H1 (cell line): ENCODE data around the gene FGF6. TPM values are rescaled to one million over a fixed set of nuclear protein-coding genes. Genes with fewer than 3 reads are reported as not detected.

ENCODE experiments used
- CTCF ChIA-PET: fragments of 300-600 bp; sonication (Branson Sonifier 250); formaldehyde crosslinking; loops from one replicate; lab custom pipeline; 2021; ENCODE audit not compliant: partially characterized antibody; lab: Charles Lee
- POLR2A ChIA-PET: fragments of 300-600 bp; sonication (Branson Sonifier 250); formaldehyde crosslinking; loops from one replicate; lab custom pipeline; 2021; ENCODE audit warnings: inconsistent platforms; ENCODE audit not compliant: partially characterized antibody; lab: Charles Lee
- DNase-seq, 2 experiments: peaks; one replicate each; pipeline versions ENCODE4 v3.0.0 to v3.0.0-alpha.2; 2010 to 2022; ENCODE audit warnings: low spot score in 2 of 2, low read depth in 1 of 2, mixed read lengths in 1 of 2
- FAIRE-seq: peaks from 2 replicates; lab custom pipeline; 2011; peaks lifted over from hg19 to GRCh38; lab: Jason Lieb, UNC
- H2AFZ ChIP-seq: 2 replicates; pipeline ENCODE4 v1.8.1; 2012; ENCODE audit warnings: low read length, inconsistent platforms
- H2AK5ac ChIP-seq: 2 replicates; pipeline ENCODE4 v1.6.1; 2013; ENCODE audit warnings: low read depth, low read length
- H2BK120ac ChIP-seq: replicated peaks from 2 replicates; pipeline ENCODE3; 2013; ENCODE audit warnings: low read depth, low read length, inconsistent platforms
- H2BK12ac ChIP-seq: 2 replicates; pipeline ENCODE4 v1.6.1; 2013; ENCODE audit warnings: low read depth, low read length
- H2BK15ac ChIP-seq: 2 replicates; pipeline ENCODE4 v1.6.1; 2013; ENCODE audit warnings: low read length
- H2BK20ac ChIP-seq: 2 replicates; pipeline ENCODE4 v1.6.1; 2013; ENCODE audit warnings: low read length
- H2BK5ac ChIP-seq: 2 replicates; pipeline ENCODE4 v1.6.1; 2013; ENCODE audit warnings: low read depth, low read length
- H3K14ac ChIP-seq: 2 replicates; pipeline ENCODE4 v1.6.1; 2013; ENCODE audit warnings: inconsistent platforms; ENCODE audit not compliant: insufficient read length
- H3K18ac ChIP-seq: 2 replicates; pipeline ENCODE4 v1.6.1; 2013; ENCODE audit warnings: low read length; ENCODE audit errors: extremely low read depth
- H3K23ac ChIP-seq: 2 replicates; pipeline ENCODE4 v1.6.1; 2013; ENCODE audit warnings: inconsistent platforms; ENCODE audit not compliant: insufficient read length
- H3K23me2 ChIP-seq: 2 replicates; pipeline ENCODE4 v1.6.1; 2013; ENCODE audit warnings: low read depth, low read length
- H3K27ac ChIP-seq: 2 replicates; pipeline ENCODE4 v1.6.1; 2011; ENCODE audit warnings: low read depth, low read length, inconsistent platforms
- H3K27me3 ChIP-seq, 4 experiments: replicated peaks in 1 of 4; 1 replicate in 1 of 4; 2 replicates in 3 of 4; pipeline versions ENCODE4 v1.6.1 to v1.8.1; 2011 to 2013; ENCODE audit warnings: low read length in 3 of 4, mild to moderate bottlenecking in 3 of 4, inconsistent platforms in 2 of 4, mixed read lengths in 2 of 4, moderate library complexity in 1 of 4; ENCODE audit not compliant: control insufficient read depth in 3 of 4, insufficient read depth in 3 of 4; ENCODE audit errors: extremely low read depth in 1 of 4
- H3K36me3 ChIP-seq, 4 experiments: 2 replicates each; pipeline versions ENCODE4 v1.6.1 to v1.8.1; 2011 to 2013; ENCODE audit warnings: mild to moderate bottlenecking in 4 of 4, low read length in 3 of 4, moderate library complexity in 2 of 4, control low read depth in 1 of 4, inconsistent platforms in 1 of 4; ENCODE audit not compliant: insufficient read depth in 4 of 4, control insufficient read depth in 2 of 4
- H3K4ac ChIP-seq: replicated peaks from 2 replicates; pipeline ENCODE3; 2013; ENCODE audit warnings: low read length, low read depth, mixed read lengths, inconsistent platforms; ENCODE audit not compliant: insufficient read length
- H3K4me1 ChIP-seq, 4 experiments: replicated peaks in 1 of 4; 1 replicate in 1 of 4; 2 replicates in 3 of 4; pipeline versions ENCODE4 v1.6.1 to v1.8.1; 2011 to 2013; ENCODE audit warnings: low read length in 3 of 4, inconsistent platforms in 2 of 4, mixed read lengths in 1 of 4; ENCODE audit not compliant: insufficient read depth in 4 of 4, control insufficient read depth in 3 of 4
- H3K4me2 ChIP-seq, 2 experiments: 2 replicates each; pipeline versions ENCODE4 v1.6.1 to v1.8.1; 2011 to 2013; ENCODE audit warnings: low read depth in 2 of 2, low read length in 2 of 2, control low read depth in 1 of 2, inconsistent platforms in 1 of 2, mild to moderate bottlenecking in 1 of 2; ENCODE audit not compliant: insufficient read depth in 1 of 2
- H3K4me3 ChIP-seq, 4 experiments: fragments of 200-600, 300-600 bp in 1 of 4; sonication (generic), shearing (Covaris generic), sonication (Bioruptor Twin) in 1 of 4; 2 replicates each; pipeline versions ENCODE4 v1.5.1 to v1.8.1; 2011 to 2016; ENCODE audit warnings: low read length in 4 of 4, low read depth in 3 of 4, control low read depth in 2 of 4, inconsistent platforms in 2 of 4, mild to moderate bottlenecking in 2 of 4, mixed read lengths in 1 of 4, moderate library complexity in 1 of 4; ENCODE audit not compliant: insufficient read depth in 2 of 4; ENCODE audit errors: extremely low read depth in 1 of 4
- H3K56ac ChIP-seq: replicated peaks from 2 replicates; pipeline ENCODE3; 2013; ENCODE audit warnings: low read depth, mild to moderate bottlenecking, mixed read lengths, low read length, inconsistent platforms; ENCODE audit not compliant: insufficient read length
- H3K79me1 ChIP-seq: 2 replicates; pipeline ENCODE4 v1.6.1; 2013; ENCODE audit warnings: low read depth, low read length, control low read depth
- H3K79me2 ChIP-seq, 2 experiments: 2 replicates each; pipeline versions ENCODE4 v1.6.1 to v1.8.1; 2012 to 2013; ENCODE audit warnings: low read length in 2 of 2, mild to moderate bottlenecking in 2 of 2, inconsistent platforms in 1 of 2; ENCODE audit not compliant: insufficient read depth in 2 of 2, control insufficient read depth in 1 of 2
- H3K9ac ChIP-seq, 4 experiments: replicated peaks in 1 of 4; 1 replicate in 1 of 4; 2 replicates in 3 of 4; pipeline versions ENCODE4 v1.6.1 to v1.8.1; 2011 to 2013; ENCODE audit warnings: low read depth in 3 of 4, low read length in 3 of 4, control low read depth in 2 of 4, mild to moderate bottlenecking in 2 of 4, moderate library complexity in 2 of 4, inconsistent platforms in 1 of 4; ENCODE audit errors: extremely low read depth in 1 of 4
- H3K9me3 ChIP-seq, 2 experiments: 2 replicates each; pipeline versions ENCODE4 v1.6.1 to v1.8.1; 2012 to 2013; ENCODE audit warnings: mild to moderate bottlenecking in 2 of 2, moderate library complexity in 2 of 2, control low read depth in 1 of 2, inconsistent platforms in 1 of 2, low read depth in 1 of 2, low read length in 1 of 2, mixed read lengths in 1 of 2; ENCODE audit not compliant: insufficient read depth in 2 of 2
- H4K20me1 ChIP-seq, 2 experiments: replicated peaks in 1 of 2; 2 replicates each; pipeline versions ENCODE3 to v1.8.1; 2011 to 2013; ENCODE audit warnings: inconsistent platforms in 2 of 2, low read length in 2 of 2, mild to moderate bottlenecking in 1 of 2; ENCODE audit not compliant: insufficient read depth in 2 of 2, control insufficient read depth in 1 of 2
- H4K5ac ChIP-seq: 2 replicates; pipeline ENCODE4 v1.6.1; 2013; ENCODE audit warnings: low read length, low read depth, mixed read lengths, inconsistent platforms; ENCODE audit not compliant: insufficient read length
- H4K8ac ChIP-seq: 2 replicates; pipeline ENCODE4 v1.8.0; 2013; ENCODE audit warnings: mild to moderate bottlenecking, moderate library complexity, low read length, inconsistent platforms; ENCODE audit not compliant: insufficient read depth; ENCODE audit errors: extremely low read depth
- H4K91ac ChIP-seq: replicated peaks from 2 replicates; pipeline ENCODE3; 2013; ENCODE audit warnings: low read length, mixed read lengths, inconsistent platforms; ENCODE audit not compliant: insufficient read length
- CTBP2 ChIP-seq: IDR thresholded peaks from 2 replicates; pipeline ENCODE4 v1.7.0; 2011; ENCODE audit warnings: borderline replicate concordance, mild to moderate bottlenecking, moderate library complexity, mixed read lengths, low read length; ENCODE audit not compliant: insufficient read depth, insufficient read length
- RBBP5 ChIP-seq: IDR thresholded peaks from 2 replicates; pipeline ENCODE4 v1.7.1; 2012; ENCODE audit warnings: low read depth, mild to moderate bottlenecking, inconsistent platforms, low read length, moderate library complexity, borderline replicate concordance
- SIN3A ChIP-seq, 2 experiments: IDR thresholded peaks in 1 of 2; conservative IDR thresholded peaks in 1 of 2; 2 replicates each; pipeline ENCODE4 v1.6.1; 2011 to 2012; ENCODE audit warnings: low read length in 2 of 2, improper control_type of control experiment in 1 of 2, low read depth in 1 of 2, mild to moderate bottlenecking in 1 of 2
- TAF1 ChIP-seq: IDR thresholded peaks from 2 replicates; pipeline ENCODE4 v1.6.1; 2011; ENCODE audit warnings: mild to moderate bottlenecking, low read depth, low read length
- TAF7 ChIP-seq: optimal IDR thresholded peaks from 2 replicates; pipeline ENCODE3; 2011; ENCODE audit warnings: low read depth, mild to moderate bottlenecking, inconsistent platforms, low read length, moderate library complexity, borderline replicate concordance
- TCF12 ChIP-seq: IDR thresholded peaks from 2 replicates; pipeline ENCODE4 v1.6.1; 2011; ENCODE audit warnings: low read depth, mild to moderate bottlenecking, low read length
- WGBS, 2 experiments: shearing (Covaris generic) in 1 of 2; methylation state at CpG; one replicate each; pipeline versions ENCODE4 v1.1.6 to v1.1.7; 2013 to 2015; ENCODE audit warnings: low lambda C conversion rate in 2 of 2, mixed read lengths in 2 of 2, inconsistent platforms in 1 of 2, low coverage in 1 of 2, missing lambda C conversion rate in 1 of 2; ENCODE audit not compliant: insufficient replicate concordance in 2 of 2, insufficient coverage in 1 of 2, insufficient read length in 1 of 2; ENCODE audit errors: extremely low coverage in 1 of 2, missing lambda C conversion rate in 1 of 2; 5-methylcytosine and 5-hydroxymethylcytosine counted together
- polyA plus RNA-seq, 7 experiments: library from polyadenylated mRNA; depleted of rRNA in 3 of 7; stranded (reverse) in 5 of 7; unstranded in 2 of 7; fragments of >200 nt in 5 of 7; fragments of 200-250 nt in 2 of 7; gene quantifications; 1 replicate in 5 of 7; 2 replicates in 1 of 7; 4 replicates in 1 of 7; pipeline versions ENCODE4 v1.2.1 to v1.2.3, GENCODE V29; 2011 to 2013; ENCODE audit warnings: missing spikeins in 2 of 7, mixed read lengths in 2 of 7
- total RNA-seq: library from RNA; stranded (reverse); fragmentation: NEBNext Ultra II Directional; extraction: Animal tissue kit (Norgen Biotek cat#: 25700); gene quantifications from 2 replicates; pipeline ENCODE4 v1.2.1, GENCODE V29; 2021
- TF ChIP-seq, protein P1 (sequence below): IDR thresholded peaks from 2 replicates; pipeline ENCODE4 v1.6.1; 2011; ENCODE audit warnings: low read length, improper control_type of control experiment

The FGF6 gene
- total and polyA plus RNA-seq, 2 of the 8 experiments (the other 6 are each of a cell fraction or from before 2014, with no cell fraction given): not detected

DNA sequence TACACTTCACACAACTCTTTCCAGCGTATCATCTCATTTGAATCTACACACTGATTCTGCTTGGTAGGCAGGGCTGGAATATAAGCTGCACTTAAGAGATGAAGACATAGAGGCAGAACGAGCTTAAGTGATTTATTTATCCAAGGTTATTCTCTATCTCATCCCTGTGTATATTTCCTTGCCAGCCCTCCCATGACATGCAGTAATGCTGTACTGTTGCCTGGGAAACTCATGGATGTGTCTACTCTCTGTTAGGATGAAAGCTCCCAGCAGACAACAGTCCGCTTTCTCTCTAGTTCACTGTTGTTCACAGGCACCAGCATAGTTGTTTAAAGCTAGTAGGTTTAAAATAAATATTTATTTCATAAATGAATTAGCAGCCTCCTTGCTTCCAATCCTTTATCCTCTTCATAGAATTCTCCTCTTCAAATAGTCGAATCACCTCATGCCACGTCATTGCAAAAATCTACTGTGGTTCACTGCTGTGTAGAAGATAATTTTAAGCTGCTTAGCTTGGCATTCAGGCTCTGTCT lies 25.4 kb downstream of the FGF6 start:
- no peak overlapping the region for H3K9ac ChIP-seq
- H2BK5ac ChIP-seq: no peak overlapping the region
- H3K18ac ChIP-seq: no peak overlapping the region
- H3K23me2 ChIP-seq: no peaks in the 10 kb centered on the region
- no peak overlapping the region for H3K23ac ChIP-seq
- H3K27me3 ChIP-seq: no peaks in the 10 kb centered on the region
- H2BK12ac ChIP-seq: no peak overlapping the region
- CTCF ChIA-PET: interaction anchor here (0.7 to 4.5 kb wide), 33 partner anchors 8 to 222 kb away, joined by 3 to 39 read pairs (median 4); partner anchors contain the start of genes FGF23 and FGF6
- no peaks in the 10 kb centered on the region for H3K79me2 ChIP-seq
- H2BK120ac ChIP-seq: no peak overlapping the region
- no peaks in the 10 kb centered on the region for H3K9me3 ChIP-seq
- H4K20me1 ChIP-seq: no peaks in the 10 kb centered on the region
- H3K56ac ChIP-seq: no peak overlapping the region
- no peak overlapping the region for H2BK15ac ChIP-seq
- POLR2A ChIA-PET: interaction anchor here (0.6 to 0.8 kb wide), 2 partner anchors 54 to 429 kb away, joined by 3 read pairs; no protein-coding TSS in a partner anchor
- no peak overlapping the region for H2BK20ac ChIP-seq
- H4K8ac ChIP-seq: no peak overlapping the region
- no peak for TF ChIP-seq TAF1
- TF ChIP-seq RBBP5: no peak
- TF ChIP-seq TCF12: no peak
- no peak for TF ChIP-seq SIN3A (conservative IDR thresholded peaks at IDR 0.05 in 1 of 2, IDR thresholded peaks at IDR 0.05 in 1 of 2; ENCODE audit: low read depth in 1 of 2, low read length in 2 of 2)
- TF ChIP-seq, protein P1, sequence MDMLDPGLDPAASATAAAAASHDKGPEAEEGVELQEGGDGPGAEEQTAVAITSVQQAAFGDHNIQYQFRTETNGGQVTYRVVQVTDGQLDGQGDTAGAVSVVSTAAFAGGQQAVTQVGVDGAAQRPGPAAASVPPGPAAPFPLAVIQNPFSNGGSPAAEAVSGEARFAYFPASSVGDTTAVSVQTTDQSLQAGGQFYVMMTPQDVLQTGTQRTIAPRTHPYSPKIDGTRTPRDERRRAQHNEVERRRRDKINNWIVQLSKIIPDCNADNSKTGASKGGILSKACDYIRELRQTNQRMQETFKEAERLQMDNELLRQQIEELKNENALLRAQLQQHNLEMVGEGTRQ: no peak
- TF ChIP-seq CTBP2: no peak
- TF ChIP-seq TAF7: no peak
- H4K91ac ChIP-seq: no peak overlapping the region
- no peak overlapping the region for H4K5ac ChIP-seq
- no peaks in the 10 kb centered on the region for H3K79me1 ChIP-seq
- H3K4me1 ChIP-seq: peaks cover 0 to 6% (median 1%) of the 10 kb centered on the region in 4 experiments; a peak in 3 of 7 replicates
- no peak for DNase-seq
- no peak overlapping the region for H3K4me2 ChIP-seq
- no peak overlapping the region for H3K4me3 ChIP-seq
- no peak overlapping the region for H2AK5ac ChIP-seq
- H3K14ac ChIP-seq: no peak overlapping the region
- H2AFZ ChIP-seq: no peak overlapping the region
- no peaks in the 10 kb centered on the region for H3K36me3 ChIP-seq
- H3K27ac ChIP-seq: no peak overlapping the region
- H3K4ac ChIP-seq: no peak overlapping the region
- FAIRE-seq: no peak
- 92% methylated on average over 5 of the region's 5 CpGs; no CpG with 5 or more reads in 1 of the 2 experiments for WGBS, 2 experiments
